Medulla oblongata (tissue), 1 donor: ENCODE data around the gene HLCS.

ENCODE experiments used
- DNase-seq: peaks from one replicate; pipeline ENCODE4 v3.0.0-alpha.2; 2015; ENCODE audit errors: extremely low spot score

The HLCS gene

DNA sequence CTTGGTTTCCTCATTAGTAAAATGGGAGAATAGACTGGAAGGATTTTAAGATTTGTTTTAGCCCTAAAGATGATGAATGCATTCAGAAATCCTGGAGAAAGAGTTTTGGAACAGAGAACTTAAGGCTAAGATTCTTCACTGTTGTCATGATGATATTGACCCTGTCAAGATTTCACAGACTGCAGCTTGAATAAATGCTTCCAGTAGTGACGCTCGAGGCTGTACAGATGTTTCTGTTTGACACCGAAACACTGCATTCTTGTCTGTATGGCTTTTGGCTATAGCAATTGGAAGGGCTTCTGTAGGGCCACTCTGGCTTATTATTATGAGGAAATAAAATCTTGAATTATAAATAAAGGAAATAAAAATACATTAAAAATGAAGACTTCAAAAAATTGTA lies 241.8 kb downstream of the HLCS start:
- DNase-seq: no peak

DNA sequence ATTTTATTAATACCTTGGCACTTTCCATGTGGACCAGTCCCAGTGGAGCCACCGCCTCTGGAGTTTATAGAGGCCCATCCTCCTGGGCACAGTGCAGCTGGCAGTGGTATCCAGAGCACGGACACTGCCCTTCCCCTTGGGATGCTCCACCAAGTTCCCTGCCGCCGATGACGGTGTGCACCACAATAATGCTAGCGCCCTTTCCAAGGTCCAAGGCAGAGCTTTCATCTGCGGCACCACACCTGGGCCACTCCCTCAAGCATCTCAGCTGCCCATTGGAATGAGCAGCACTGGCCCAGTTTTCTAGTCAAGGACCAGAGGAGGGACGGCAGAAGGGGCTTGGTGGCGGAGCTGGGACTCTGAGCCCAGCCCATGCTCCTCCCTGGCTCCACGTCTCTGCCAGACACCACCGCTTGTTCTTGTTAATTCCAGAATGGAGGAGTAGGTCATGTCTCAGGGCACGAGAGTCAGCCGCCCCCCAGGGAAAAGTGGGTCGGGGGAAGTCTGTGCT lies 243.0 kb downstream of the HLCS start:
- no peak for DNase-seq

DNA sequence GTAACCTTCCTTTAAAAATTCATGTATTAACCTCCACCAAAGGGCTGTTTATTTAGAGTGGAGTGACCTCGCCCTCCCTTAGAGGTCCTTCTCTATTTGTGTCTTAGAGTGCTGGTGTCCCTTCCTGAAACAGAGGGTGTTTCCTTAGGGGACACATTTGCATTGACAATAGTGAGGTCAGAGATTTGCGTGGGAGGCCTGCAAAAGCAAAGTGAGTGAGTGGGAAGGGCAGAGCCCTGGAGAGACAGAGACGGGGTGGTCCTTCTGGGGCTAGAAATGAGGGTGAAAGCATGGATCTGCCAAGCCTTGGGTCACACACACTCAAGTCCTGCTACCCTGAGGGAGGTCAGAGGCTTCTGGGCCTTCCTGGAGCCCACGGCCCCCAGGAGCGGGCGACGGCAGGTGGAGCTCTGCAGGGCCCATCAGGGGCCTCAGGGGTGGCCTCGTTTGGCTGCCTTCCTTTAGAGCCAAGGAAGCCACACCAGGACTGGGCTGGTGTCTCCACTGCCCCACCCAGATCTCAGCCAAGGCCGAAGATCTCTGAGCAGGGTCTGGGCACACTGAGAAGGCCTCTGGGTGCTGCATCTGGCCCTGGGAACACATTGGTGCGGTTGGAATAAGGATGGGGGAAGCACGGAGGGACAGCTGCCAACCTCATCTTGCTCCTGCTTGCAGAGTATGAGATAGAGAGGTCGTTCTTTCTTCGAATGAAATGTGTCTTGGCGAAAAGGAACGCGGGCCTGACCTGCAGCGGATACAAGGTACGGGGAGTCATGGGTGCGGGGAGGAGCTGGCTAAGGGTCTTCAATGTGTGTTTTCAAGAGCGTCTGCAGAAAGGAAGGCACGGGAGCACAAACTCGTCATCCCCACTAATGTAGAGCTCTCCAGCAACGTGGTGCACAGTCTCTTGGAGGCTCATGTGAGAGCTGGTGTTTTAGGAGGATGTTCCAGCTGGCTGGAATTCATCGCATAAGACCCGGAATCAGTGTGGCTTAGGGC lies 243.8 kb downstream of the HLCS start:
- DNase-seq: no peak

DNA sequence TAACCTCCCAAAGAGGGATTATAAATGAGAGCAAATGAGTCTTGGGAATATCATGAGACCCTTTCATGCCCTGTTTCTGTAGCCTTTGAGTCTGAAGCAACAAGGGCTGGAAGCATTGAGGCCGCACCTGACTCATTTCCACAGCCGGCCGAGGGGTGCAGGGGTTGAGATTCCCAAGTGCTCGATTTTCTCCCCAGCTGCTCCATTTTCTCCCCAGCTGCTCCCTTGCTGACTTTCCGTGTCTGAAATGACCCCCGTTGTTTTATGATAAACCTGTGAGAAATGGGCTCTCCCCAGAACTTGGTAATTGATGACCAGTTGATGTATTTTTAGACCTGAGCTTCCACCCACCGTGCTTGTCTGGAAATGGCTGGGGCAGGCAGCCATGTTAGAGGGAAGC lies 244.7 kb downstream of the HLCS start:
- no peak for DNase-seq

DNA sequence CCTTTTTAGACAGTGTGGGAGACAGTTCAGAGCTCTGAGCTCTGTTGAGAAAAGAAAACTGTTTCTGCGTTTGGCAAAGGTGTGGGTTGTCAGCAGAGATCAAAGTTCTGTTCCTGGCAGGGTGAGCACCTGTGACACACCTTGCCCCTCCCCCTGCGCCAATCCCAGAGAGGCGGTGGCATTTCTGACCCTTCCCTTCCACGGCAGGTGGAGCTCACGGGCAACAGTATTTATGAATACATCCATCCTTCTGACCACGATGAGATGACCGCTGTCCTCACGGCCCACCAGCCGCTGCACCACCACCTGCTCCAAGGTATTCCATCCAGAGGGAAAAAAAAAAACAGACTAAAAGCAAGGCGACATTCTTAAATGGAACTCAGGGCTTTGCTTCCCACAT lies 246.9 kb downstream of the HLCS start:
- DNase-seq: no peak

DNA sequence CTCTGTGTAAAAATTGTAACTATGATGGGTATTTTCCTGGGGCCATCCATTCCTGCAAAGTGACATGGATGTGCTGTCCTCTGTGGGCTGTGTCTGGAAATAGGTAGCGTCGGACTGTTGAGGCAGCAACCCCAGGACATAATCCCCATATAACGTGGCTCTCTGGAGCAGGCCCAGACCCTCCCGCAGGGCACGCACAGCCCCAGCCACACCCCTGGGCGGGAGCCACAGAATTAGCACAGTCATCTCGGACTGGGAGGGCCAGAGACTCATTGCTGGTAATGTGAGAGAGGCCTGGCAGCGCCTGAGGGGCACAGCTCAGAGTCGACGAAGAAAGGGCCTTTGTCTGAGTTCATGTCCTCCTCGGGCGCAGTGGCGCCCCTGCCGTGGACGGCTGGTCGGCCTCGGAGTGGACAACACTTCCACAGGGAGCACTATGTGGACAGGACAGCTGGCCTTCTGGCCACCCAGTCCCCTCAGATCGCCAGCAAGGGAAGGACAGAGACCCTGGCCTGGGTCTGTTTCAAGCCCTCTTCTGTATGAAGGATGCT lies 247.4 kb downstream of the HLCS start:
- peak; percentile 76 for DNase-seq

DNA sequence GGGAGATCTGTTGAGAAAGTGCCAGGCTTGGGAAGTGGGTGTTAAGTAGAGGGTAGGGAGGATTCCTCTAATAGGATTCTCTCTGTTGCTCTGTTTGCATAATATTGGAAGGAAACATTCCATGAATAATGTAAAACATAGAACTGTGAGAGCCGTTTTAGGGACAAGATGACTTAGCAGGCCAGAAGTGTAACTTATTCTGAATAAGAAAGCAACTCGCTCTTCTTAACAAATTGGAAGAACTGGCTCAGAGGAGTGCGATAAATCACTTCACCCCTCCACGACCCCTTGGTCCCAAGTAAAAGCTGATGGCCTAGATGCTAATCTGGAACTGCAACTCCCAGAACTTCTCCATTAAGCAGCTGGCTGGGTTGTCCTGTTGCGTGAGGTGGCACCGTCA lies 248.5 kb downstream of the HLCS start:
- DNase-seq: no peak

DNA sequence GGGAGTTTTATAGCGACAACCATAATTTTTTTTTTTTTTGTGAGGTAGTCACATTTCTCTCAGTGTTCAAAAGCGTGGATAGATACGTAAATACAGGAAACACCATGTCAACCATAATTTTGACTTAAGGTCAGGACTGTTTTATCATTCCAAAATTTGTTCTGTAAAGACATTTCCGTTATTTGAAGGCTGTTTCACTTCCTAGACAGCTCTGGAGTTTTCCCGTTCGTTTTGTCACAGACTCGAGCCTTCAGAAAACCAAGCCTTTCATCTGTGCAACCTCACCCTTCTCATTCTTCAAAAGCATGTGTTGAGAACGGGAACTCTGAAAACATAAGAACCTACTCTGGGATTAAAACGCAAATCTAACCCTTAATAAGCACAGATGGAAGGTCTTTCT lies 249.6 kb downstream of the HLCS start:
- DNase-seq: no peak

DNA sequence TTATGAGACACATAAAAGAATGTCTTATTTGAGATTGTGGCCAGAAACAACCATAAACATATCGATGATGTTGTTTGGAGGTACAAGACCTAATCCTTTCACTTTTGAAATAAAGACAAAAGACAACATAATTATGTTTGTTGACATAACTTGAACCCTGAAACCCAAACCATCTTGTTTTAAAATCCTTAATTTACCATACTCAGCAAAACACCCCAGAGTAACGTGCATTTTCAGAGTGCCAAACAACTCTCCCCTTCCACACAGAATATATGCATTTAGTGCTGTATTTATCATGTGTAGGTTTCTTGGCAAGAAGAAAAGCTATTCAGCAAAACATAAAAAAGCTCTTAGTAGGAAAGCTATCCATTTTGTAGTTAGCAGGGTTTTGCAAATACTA lies 250.1 kb downstream of the HLCS start:
- DNase-seq: no peak

DNA sequence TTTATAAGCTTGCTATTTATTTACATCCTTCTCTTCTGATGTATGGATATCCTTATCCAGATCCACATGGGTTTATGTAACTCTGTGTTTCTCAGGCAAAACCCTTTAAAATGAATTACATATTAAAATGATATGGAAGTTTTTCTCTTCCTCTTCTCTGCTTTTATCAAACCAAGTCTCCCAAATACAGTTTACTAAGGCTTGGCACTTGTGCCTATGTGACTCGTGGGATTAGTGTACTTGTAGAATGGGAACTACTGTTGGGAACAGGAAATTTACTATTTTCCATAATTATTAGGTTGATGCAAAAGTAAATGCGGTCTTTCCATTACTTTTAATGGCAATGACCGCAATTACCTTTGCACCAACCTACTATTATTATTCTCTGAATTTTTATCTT lies 252.7 kb downstream of the HLCS start:
- DNase-seq: no peak

DNA sequence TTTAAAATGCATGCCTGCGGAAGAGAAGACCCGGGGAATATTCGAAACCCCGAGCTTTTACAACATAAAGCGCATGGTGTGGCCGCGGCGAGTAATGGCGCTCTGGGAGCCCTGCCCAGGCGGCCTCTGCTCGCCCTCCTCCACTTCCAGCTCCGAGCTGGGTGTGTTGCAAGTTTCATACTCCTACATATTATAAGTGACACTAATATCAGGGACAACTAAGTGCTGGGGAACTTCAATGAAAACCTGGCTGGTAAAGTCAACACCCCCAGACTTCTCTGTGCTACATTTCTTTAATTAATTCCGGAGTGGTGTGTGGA lies 255.8 kb downstream of the HLCS start:
- no peak for DNase-seq

DNA sequence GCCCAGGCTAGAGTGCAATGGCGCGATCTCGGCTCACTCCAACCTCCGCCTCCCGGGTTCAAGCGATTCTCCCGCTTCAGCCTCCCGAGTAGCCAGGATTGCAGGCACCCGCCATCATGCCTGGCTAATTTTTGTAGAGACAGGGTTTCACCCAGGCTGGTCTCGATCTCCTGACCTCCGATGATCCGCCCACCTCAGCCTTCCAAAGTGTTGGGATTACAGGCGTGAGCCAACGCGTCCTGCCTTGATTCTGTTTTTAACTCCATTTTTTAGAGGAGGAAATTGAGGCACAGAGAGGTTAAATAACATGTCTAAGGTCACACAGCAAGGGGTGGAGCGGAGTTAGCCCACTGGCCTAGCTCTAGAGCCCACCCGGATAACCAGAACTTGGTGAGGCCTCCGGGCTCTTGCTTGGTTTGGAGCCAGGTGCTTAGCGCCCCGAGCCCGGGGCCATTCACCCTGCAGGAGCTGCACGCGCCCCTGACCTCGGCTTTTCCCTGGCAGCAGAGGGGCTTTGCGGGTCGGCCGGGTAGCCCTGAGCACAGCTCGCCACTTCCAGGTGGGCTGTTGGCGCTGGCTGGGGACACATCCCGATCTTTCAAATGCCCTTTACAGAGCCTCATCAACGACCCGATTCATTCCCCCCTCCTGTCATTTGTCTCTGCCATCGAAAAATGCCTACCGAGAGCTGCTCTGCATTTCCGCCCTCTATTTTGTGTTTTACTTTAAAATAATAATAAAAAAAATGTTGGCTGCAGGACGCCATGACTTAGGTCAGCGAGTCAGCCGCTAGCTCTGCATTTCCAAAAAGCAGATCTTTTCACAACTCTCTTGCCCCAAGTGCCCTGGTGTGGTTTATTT lies 256.4 kb downstream of the HLCS start:
- DNase-seq: no peak

DNA sequence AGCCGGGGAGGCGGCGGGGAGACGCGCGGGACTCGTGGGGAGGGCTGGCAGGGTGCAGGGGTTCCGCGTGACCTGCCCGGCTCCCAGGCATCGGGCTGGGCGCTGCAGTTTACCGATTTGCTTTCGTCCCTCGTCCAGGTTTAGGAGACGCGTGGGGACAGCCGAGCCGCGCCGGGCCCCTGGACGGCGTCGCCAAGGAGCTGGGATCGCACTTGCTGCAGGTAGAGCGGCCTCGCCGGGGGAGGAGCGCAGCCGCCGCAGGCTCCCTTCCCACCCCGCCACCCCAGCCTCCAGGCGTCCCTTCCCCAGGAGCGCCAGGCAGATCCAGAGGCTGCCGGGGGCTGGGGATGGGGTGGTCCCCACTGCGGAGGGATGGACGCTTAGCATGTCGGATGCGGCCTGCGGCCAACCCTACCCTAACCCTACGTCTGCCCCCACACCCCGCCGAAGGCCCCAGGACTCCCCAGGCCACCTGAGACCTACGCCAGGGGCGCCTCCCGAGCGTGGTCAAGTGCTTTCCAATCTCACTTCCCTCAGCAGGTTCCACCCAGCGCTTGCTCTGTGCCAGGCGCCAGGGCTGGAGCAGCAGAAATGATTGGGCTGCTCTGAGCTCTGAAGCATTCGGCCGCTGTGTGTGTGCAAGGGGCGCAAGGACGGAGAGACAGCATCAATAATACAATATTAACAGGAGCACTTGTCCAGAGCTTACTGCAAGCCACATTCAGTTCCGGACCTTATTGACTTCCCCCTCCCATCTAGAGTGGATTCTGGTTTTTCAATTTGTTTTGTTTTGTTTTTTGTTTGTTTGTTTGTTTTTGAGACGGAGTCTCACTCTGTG lies 257.2 kb downstream of the HLCS start:
- no peak for DNase-seq

DNA sequence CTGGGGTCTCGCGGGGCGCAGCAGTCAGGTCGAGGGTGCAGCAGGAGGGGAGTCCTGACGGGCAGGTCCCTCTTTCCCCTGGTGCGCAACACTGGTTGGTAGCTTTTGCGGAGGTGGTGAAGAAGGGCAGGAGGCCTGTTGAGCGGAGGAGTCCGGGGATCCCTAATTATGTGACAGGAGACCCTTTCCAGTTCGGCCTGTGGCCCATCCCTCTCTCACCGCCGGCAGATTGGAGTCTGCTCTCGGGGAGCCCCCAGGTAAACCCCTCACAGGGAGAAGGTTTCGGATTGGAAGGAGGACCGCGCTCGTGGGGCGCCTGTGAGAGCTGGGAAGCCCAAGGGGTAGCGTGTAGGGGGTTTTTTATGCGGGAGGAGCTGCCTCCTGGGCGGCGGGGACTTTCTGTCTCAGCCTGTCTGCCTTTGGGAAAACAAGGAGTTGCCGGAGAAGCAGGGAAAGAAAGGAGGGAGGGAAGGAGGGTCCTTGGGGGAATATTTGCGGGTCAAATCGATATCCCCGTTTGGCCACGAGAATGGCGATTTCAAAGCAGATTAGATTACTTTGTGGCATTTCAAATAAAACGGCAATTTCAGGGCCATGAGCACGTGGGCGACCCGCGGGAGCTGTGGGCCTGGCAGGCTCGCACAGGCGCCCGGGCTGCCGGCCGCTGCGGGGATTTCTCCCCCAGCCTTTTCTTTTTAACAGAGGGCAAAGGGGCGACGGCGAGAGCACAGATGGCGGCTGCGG lies 258.0 kb downstream of the HLCS start:
- DNase-seq: no peak

DNA sequence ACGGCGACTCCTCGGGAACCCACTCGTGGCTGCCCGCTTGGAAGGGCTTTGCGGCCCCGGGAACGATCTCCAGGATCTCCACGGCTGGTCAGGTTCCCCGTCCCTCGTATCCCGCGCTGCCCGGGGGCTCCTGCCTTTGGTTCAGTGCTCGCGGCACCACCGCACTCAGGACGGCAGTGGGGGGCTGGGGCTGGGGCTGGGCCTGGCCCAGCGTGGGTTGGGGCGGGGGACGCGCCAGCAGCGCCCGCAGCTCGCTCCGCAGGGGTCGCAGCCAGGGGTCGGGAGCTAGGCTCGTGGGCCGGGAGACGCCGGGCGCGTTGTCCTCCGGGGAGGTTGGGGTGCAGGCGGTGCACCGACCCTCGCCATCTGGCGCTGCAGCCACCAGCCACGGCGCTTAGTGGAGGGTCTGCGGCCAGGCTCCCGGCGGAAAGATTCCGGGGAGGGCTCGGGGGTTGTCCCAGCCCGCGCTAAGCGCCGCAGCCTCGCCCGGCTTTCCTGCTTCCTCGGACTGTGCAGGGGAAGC lies 258.6 kb downstream of the HLCS start:
- DNase-seq: no peak

DNA sequence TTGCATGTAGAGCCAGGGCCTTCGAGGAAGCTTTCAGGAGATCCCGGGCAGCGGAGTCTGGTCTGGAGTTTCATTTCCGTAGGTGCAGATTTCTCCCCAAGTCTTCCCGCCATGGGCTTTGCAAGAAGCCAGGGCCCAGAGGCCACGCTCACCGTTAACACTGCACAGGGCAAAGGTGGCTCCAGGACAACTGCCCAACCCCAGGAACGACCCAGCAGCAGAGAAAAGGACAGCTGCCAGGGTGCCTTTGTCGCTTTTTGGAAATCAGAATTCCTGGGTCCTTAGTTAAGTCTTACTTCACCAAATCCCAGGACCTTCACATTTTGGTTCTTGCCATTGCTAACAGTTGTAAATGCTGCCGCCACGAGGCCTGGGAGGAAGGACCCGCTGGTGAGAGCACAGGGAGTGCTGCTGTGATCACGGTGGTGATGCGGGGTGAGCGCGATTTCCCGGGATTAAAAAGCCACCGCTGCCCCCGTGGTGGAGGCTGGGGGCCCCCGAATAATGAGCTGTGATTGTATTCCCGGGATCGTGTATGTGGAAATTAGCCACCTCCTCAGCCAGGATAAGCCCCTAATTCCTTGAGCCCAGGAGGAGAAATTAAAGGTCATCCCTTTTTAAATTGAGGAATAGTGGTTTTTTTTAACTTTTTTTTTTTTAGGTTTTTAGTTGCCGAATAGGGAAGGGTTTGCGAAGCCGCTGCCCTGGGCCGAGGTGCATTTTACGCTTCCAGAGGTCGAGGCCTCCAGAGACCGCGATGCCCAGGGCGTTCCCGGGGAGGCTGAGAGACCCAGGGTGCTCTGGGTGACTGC lies 259.3 kb downstream of the HLCS start:
- no peak for DNase-seq

DNA sequence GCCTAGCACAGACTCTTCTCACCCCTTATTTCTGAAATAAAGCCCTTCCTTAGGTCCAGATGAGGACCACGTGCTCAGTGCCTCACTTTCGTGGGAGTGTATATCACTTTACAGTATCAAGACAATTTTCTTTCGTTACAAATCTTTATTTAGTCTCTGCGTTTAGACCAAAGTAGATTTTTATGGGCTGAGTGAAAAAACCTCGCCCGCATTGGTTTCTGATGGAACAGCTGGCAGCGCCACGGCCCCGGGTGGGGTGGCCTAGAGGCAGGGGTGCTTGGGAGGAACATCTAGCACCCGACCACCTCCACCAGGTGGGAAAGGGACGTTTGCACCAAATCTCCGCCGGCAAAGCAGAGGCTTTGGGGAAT lies 260.0 kb downstream of the HLCS start:
- no peak for DNase-seq

DNA sequence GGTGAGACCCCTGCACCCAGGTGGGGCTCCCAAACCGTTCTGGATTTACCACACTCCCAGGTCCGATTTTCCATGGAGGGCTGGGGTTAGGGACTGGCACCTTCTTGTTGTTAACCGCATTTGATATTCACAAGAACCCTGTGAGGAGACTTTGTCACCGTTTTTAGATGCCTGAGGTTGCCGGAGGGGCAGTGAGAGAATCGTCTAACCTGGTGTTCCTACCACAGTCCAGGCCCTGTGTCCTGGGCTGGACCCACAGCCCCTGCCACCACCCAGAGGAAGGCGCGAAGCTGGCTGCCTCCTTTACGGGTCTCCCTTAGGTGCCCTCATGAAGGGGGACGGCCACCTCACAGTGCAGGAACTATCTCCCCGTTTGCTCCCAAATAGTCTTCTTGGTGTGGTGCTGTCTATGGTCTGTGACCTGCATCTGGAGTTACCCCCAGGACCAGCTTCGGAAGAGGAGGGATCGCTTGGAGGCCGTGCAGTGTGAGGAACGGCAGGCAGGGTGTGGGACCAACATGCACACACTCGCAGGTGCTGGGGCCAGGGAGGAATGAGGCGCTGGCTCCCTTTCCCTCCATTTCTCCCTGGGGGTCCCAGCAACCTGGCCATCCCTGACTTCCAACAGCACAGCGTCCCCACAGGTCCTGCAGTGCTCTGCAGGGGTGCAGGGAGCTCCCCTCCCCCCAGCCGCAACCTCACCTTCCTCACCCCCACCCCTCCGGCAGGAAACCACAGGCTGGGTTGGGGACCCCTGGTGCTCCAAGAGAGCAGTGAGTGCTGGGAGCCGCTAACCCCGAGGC lies 260.6 kb downstream of the HLCS start:
- no peak for DNase-seq
